GM12891 (cell line): ENCODE results near the gene TRPM5.

Experiments used
- PAX5 ChIP-seq: IDR thresholded peaks from 2 replicates; pipeline ENCODE4 v1.6.1; 2011; ENCODE audit warnings: low read length, moderate library complexity, mild to moderate bottlenecking; ENCODE audit not compliant: insufficient read depth, severe bottlenecking
- POLR2A ChIP-seq: IDR thresholded peaks from 2 replicates; pipeline ENCODE4 v1.6.1; 2011; ENCODE audit warnings: low read depth, low read length, control low read depth
- POLR2AphosphoS5 ChIP-seq: IDR thresholded peaks from 2 replicates; pipeline ENCODE4 v1.6.1; 2011; ENCODE audit warnings: low read depth, low read length, control low read depth
- POU2F2 ChIP-seq: IDR thresholded peaks from 2 replicates; pipeline ENCODE4 v1.6.1; 2011; ENCODE audit warnings: low read depth, mild to moderate bottlenecking, control low read depth, low read length, moderate library complexity
- SPI1 ChIP-seq: IDR thresholded peaks from 2 replicates; pipeline ENCODE4 v1.6.1; 2011; ENCODE audit warnings: low read depth, low read length, control low read depth
- TAF1 ChIP-seq: IDR thresholded peaks from 2 replicates; pipeline ENCODE4 v1.6.1; 2011; ENCODE audit warnings: low read depth, low read length, control low read depth

GRCh38 chr11:2439820-2440219 lies 4.5 kb downstream of the TRPM5 start:
- TF ChIP-seq POLR2A (no peak), POLR2AphosphoS5 (no peak), TAF1 (no peak), SPI1 (no peak), PAX5 (no peak), POU2F2 (no peak)
